ENCODE results near the gene PAK3. TPM values are rescaled to one million over a fixed set of nuclear protein-coding genes. Genes with fewer than 3 reads are reported as not detected.

The PAK3 gene
- total and polyA plus RNA-seq, 2 experiments from 2014 or later: 5.0 to 5.4 TPM

DNA sequence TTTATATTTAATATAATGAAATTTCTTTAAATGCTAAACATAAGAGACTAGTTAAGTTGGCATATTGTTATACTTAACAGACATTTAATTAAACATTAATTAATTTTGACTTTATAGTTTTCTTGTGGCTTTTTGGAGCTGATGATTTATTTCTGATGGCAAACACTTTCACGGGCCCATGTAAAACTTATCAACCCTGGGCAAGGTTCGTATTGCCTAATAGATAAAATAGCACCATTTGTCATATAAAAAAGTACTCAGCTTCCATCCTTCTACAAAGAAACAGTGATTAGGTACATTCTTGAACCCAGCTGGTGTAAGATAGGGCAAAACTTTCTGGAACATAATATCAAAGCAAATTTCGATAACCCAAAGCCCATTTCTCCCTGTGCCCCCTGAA lies 63.2 kb downstream of the PAK3 start:
- no peaks in the 10 kb centered on the region for H3K27me3 Mint-ChIP-seq (ENCODE audit: insufficient read depth, low read depth, poor library complexity)
- Histone ChIP-seq H3K36me3 (ENCODE audit: insufficient read depth) (no peaks in the 10 kb centered on the region), H3K4me2 (no peak overlapping the region), H2AFZ (no peak overlapping the region), H3F3A (replicated peaks; ENCODE audit: low read depth) (no peaks in the 10 kb centered on the region), H3K9me2 (ENCODE audit: insufficient read depth) (no peaks in the 10 kb centered on the region), H3K27me3 (ENCODE audit: insufficient read depth) (no peaks in the 10 kb centered on the region), H3K4me3 (no peak overlapping the region), H3K79me2 (replicated peaks; ENCODE audit: insufficient read depth) (no peaks in the 10 kb centered on the region), H4K20me1 (replicated peaks; ENCODE audit: insufficient read depth) (no peaks in the 10 kb centered on the region), H3K4me1 (ENCODE audit: insufficient read depth) (no peaks in the 10 kb centered on the region), H3K27ac (ENCODE audit: low read depth) (no peak overlapping the region)
- TF ChIP-seq POLR2AphosphoS5 (IDR thresholded peaks at IDR 0.05; ENCODE audit: low read depth): no peak
- no peak overlapping the region for H3K4me3 Mint-ChIP-seq
- H3K36me3 Mint-ChIP-seq (ENCODE audit: low read depth): no peaks in the 10 kb centered on the region
- H3K9me3 Mint-ChIP-seq: peaks cover 2% of the 10 kb centered on the region; the same call in 1 of the 3 replicates
- no peak for DNase-seq (ENCODE audit: low spot score)
- no peak overlapping the region for H3K27ac Mint-ChIP-seq
- H3K4me1 Mint-ChIP-seq: no peaks in the 10 kb centered on the region
- no peak for ATAC-seq

DNA sequence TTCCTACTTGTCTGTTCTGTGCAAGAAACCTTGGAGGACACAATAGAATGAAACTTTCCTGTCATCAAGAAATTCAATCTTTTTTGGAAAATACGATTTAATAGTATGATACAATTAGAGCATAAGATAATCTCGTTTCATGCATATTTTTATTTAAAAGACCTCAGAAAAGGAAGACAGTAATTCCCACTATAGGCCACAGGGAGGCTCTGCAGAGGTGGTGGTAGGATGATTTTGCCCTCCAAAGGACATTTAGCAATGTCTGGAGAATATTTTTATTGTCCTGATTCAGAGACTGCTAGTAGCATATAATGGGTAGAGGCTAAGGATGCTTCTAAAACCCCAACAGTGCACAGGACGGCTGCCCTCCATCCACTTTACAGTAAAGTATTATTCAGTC lies 68.7 kb downstream of the PAK3 start:
- no peaks in the 10 kb centered on the region for H3K36me3 Mint-ChIP-seq (ENCODE audit: low read depth)
- TF ChIP-seq CREB1 (CRISPR knock-in tag; IDR thresholded peaks at IDR 0.05; ENCODE audit: low read depth) (no peak), ZNF114 (CRISPR knock-in tag; IDR thresholded peaks at IDR 0.05) (no peak), POLR2AphosphoS5 (IDR thresholded peaks at IDR 0.05; ENCODE audit: low read depth) (no peak), EZH2 (IDR thresholded peaks at IDR 0.05; ENCODE audit: low read depth, unreplicated experiment) (no peak)
- TF ChIP-seq, protein P1, sequence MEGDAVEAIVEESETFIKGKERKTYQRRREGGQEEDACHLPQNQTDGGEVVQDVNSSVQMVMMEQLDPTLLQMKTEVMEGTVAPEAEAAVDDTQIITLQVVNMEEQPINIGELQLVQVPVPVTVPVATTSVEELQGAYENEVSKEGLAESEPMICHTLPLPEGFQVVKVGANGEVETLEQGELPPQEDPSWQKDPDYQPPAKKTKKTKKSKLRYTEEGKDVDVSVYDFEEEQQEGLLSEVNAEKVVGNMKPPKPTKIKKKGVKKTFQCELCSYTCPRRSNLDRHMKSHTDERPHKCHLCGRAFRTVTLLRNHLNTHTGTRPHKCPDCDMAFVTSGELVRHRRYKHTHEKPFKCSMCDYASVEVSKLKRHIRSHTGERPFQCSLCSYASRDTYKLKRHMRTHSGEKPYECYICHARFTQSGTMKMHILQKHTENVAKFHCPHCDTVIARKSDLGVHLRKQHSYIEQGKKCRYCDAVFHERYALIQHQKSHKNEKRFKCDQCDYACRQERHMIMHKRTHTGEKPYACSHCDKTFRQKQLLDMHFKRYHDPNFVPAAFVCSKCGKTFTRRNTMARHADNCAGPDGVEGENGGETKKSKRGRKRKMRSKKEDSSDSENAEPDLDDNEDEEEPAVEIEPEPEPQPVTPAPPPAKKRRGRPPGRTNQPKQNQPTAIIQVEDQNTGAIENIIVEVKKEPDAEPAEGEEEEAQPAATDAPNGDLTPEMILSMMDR (conservative IDR thresholded peaks at IDR 0.05; ENCODE audit: low read depth in 2 of 2): peak; percentile 45 to 48
- peaks cover 2% of the 10 kb centered on the region; the same call in 1 of the 3 replicates for H3K9me3 Mint-ChIP-seq
- H3K4me1 ChIP-seq (ENCODE audit: insufficient read depth): no peaks in the 10 kb centered on the region
- H3K27me3 ChIP-seq (ENCODE audit: insufficient read depth): no peaks in the 10 kb centered on the region
- H3K27ac ChIP-seq (ENCODE audit: low read depth): no peak overlapping the region
- no peaks in the 10 kb centered on the region for H3K9me2 ChIP-seq (ENCODE audit: insufficient read depth)
- no peak overlapping the region for H3K4me2 ChIP-seq
- no peaks in the 10 kb centered on the region for H3K36me3 ChIP-seq (ENCODE audit: insufficient read depth)
- no peak overlapping the region for H3K4me3 Mint-ChIP-seq
- no peaks in the 10 kb centered on the region for H3K4me1 Mint-ChIP-seq
- DNase-seq (ENCODE audit: low spot score) (peak; percentile 7), ATAC-seq (no peak)
- no peaks in the 10 kb centered on the region for H3K27me3 Mint-ChIP-seq (ENCODE audit: insufficient read depth, low read depth, poor library complexity)
- no peak overlapping the region for H2AFZ ChIP-seq
- H3F3A ChIP-seq (replicated peaks; ENCODE audit: low read depth): no peaks in the 10 kb centered on the region
- no peaks in the 10 kb centered on the region for H4K20me1 ChIP-seq (replicated peaks; ENCODE audit: insufficient read depth)
- H3K27ac Mint-ChIP-seq: no peak overlapping the region
- no peak overlapping the region for H3K4me3 ChIP-seq
- H3K79me2 ChIP-seq (replicated peaks; ENCODE audit: insufficient read depth): no peaks in the 10 kb centered on the region

DNA sequence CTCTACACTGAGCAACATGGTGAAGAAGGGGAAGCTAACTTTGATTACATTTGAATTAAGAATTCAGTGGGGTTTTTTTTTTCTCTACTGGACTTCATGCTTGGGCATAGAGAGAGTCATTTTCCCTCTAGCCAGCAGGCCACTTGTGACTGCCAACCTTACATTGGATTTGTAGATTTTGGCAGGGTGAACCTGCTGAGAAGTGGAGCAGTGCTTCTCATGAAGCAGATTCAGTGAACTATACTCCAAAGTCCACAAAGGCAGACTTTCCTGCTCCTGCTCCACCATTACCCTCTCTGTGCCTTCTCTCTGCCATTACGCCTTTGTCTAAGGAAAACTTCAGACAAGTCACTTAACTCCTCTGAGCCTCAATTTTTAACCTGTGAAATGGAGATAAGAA lies 69.9 kb downstream of the PAK3 start:
- H3K27ac ChIP-seq (ENCODE audit: low read depth): no peak overlapping the region
- no peaks in the 10 kb centered on the region for H3K79me2 ChIP-seq (replicated peaks; ENCODE audit: insufficient read depth)
- Mint-ChIP-seq H3K4me1 (no peaks in the 10 kb centered on the region), H3K27me3 (ENCODE audit: insufficient read depth, low read depth, poor library complexity) (no peaks in the 10 kb centered on the region), H3K9me3 (peaks cover 2% of the 10 kb centered on the region; the same call in 1 of the 3 replicates), H3K4me3 (no peak overlapping the region), H3K36me3 (ENCODE audit: low read depth) (no peaks in the 10 kb centered on the region), H3K27ac (no peak overlapping the region)
- H4K20me1 ChIP-seq (replicated peaks; ENCODE audit: insufficient read depth): no peaks in the 10 kb centered on the region
- H3K4me3 ChIP-seq: no peak overlapping the region
- no peaks in the 10 kb centered on the region for H3K4me1 ChIP-seq (ENCODE audit: insufficient read depth)
- H2AFZ ChIP-seq: no peak overlapping the region
- no peaks in the 10 kb centered on the region for H3K36me3 ChIP-seq (ENCODE audit: insufficient read depth)
- ATAC-seq: no peak
- H3K27me3 ChIP-seq (ENCODE audit: insufficient read depth): no peaks in the 10 kb centered on the region
- H3K9me2 ChIP-seq (ENCODE audit: insufficient read depth): no peaks in the 10 kb centered on the region
- TF ChIP-seq, protein P2, sequence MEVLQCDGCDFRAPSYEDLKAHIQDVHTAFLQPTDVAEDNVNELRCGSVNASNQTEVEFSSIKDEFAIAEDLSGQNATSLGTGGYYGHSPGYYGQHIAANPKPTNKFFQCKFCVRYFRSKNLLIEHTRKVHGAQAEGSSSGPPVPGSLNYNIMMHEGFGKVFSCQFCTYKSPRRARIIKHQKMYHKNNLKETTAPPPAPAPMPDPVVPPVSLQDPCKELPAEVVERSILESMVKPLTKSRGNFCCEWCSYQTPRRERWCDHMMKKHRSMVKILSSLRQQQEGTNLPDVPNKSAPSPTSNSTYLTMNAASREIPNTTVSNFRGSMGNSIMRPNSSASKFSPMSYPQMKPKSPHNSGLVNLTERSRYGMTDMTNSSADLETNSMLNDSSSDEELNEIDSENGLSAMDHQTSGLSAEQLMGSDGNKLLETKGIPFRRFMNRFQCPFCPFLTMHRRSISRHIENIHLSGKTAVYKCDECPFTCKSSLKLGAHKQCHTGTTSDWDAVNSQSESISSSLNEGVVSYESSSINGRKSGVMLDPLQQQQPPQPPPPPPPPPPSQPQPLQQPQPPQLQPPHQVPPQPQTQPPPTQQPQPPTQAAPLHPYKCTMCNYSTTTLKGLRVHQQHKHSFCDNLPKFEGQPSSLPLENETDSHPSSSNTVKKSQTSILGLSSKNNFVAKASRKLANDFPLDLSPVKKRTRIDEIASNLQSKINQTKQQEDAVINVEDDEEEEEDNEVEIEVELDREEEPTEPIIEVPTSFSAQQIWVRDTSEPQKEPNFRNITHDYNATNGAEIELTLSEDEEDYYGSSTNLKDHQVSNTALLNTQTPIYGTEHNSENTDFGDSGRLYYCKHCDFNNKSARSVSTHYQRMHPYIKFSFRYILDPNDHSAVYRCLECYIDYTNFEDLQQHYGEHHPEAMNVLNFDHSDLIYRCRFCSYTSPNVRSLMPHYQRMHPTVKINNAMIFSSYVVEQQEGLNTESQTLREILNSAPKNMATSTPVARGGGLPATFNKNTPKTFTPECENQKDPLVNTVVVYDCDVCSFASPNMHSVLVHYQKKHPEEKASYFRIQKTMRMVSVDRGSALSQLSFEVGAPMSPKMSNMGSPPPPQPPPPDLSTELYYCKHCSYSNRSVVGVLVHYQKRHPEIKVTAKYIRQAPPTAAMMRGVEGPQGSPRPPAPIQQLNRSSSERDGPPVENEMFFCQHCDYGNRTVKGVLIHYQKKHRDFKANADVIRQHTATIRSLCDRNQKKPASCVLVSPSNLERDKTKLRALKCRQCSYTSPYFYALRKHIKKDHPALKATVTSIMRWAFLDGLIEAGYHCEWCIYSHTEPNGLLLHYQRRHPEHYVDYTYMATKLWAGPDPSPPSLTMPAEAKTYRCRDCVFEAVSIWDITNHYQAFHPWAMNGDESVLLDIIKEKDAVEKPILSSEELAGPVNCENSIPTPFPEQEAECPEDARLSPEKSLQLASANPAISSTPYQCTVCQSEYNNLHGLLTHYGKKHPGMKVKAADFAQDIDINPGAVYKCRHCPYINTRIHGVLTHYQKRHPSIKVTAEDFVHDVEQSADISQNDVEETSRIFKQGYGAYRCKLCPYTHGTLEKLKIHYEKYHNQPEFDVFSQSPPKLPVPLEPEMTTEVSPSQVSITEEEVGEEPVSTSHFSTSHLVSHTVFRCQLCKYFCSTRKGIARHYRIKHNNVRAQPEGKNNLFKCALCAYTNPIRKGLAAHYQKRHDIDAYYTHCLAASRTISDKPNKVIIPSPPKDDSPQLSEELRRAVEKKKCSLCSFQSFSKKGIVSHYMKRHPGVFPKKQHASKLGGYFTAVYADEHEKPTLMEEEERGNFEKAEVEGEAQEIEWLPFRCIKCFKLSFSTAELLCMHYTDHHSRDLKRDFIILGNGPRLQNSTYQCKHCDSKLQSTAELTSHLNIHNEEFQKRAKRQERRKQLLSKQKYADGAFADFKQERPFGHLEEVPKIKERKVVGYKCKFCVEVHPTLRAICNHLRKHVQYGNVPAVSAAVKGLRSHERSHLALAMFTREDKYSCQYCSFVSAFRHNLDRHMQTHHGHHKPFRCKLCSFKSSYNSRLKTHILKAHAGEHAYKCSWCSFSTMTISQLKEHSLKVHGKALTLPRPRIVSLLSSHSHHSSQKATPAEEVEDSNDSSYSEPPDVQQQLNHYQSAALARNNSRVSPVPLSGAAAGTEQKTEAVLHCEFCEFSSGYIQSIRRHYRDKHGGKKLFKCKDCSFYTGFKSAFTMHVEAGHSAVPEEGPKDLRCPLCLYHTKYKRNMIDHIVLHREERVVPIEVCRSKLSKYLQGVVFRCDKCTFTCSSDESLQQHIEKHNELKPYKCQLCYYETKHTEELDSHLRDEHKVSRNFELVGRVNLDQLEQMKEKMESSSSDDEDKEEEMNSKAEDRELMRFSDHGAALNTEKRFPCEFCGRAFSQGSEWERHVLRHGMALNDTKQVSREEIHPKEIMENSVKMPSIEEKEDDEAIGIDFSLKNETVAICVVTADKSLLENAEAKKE (CRISPR knock-in tag; IDR thresholded peaks at IDR 0.05): no peak
- TF ChIP-seq ZNF331 (CRISPR knock-in tag; IDR thresholded peaks at IDR 0.05; ENCODE audit: low read depth): no peak
- TF ChIP-seq JUNB (IDR thresholded peaks at IDR 0.05; ENCODE audit: unreplicated experiment): no peak
- H3K4me2 ChIP-seq: no peak overlapping the region
- DNase-seq (ENCODE audit: low spot score): no peak
- H3F3A ChIP-seq (replicated peaks; ENCODE audit: low read depth): no peaks in the 10 kb centered on the region
